ENCODE data around the gene KIRREL1.

Gene KIRREL1

GRCh38 chr1:157993147-157993917 lies at the start of gene KIRREL1:
Gene KIRREL1 (plus strand): TSS chr1:157993645. CDS start chr1:157993677, 32 bp downstream.
- no peak for DNase-seq (ENCODE audit: low read depth in 2 of 2)

DNA sequence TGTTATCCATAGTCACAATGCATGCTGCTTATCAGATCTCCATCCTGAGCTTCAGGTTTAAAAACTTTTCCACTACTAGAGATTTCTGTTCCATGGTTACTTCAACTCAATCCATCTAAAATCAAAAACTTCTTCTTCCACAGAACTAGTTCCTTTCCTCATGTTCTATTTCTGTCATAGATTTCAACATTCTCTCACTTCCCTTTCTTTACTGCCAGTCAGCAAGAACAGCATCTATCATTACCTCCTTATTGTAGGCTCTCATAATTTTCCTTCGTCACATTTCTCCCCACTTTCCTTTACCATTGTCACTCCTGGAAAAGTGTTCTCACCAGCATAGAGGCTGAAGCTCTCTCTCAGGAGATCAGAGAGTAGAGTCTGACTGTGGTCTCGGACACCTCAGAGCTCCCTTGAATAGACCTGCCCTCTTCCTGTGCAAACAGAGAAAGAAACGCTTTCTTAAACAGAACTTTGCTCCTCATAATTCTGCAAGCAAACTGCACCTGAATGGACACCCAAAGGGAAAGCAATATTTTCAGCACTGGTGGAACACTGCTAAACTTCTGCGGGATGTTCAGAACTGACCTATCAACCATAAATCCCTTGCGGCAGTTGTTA lies 48.7 kb upstream of the KIRREL1 start:
- no peak for DNase-seq (ENCODE audit: low read depth in 2 of 2)

DNA sequence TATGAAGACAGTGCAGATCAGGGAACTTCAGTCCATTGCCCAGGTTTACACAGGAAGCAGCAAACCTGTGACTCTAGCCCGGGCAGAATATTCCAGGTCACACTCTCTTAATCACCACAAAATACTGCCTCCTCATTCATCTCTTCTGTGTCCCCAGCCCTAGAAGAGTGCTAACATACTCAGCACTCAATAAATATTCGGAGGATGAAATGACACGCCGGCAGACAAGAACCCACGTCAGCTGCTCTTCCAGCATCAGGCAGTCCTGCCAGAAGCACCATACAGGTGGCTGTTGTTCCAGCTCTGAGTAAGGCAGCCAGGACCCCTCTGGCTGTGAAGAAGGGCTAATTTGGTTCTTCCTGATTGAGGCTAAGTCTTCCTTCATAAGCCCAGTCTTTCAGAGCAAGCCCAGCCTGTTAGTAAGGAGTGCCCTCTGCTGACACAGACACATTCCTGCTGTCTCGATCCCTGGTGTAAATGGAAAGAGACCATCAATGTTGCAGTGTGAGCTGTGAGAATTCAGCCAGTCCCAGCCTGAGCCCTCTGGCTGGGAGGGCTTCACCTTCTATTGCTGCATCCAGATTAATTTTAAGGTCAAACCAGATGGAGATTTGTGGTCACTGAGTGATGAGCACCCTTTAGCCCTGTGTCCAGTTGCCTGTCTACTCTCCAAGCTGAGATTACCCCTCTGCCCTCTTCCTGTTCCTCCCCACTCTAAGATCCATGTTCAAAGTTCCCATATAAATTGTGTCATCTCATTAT lies 45.0 kb upstream of the KIRREL1 start:
- DNase-seq (ENCODE audit: low read depth in 2 of 2), result no peak

DNA sequence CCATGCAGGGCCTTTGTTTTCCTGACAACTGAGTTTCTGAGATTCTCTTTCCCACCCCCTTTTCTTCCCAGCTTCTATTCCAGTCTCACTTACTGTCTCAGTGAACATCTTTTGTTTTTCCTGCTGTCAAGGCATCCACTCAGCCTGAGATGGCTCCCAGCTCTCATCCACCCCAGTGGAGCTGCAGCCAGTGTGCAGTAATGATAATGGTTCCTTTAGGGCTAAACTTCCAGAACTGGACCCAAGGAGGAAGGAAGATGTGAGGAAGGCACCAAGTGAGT lies 44.4 kb upstream of the KIRREL1 start:
- DNase-seq (ENCODE audit: low read depth in 2 of 2), result no peak

DNA sequence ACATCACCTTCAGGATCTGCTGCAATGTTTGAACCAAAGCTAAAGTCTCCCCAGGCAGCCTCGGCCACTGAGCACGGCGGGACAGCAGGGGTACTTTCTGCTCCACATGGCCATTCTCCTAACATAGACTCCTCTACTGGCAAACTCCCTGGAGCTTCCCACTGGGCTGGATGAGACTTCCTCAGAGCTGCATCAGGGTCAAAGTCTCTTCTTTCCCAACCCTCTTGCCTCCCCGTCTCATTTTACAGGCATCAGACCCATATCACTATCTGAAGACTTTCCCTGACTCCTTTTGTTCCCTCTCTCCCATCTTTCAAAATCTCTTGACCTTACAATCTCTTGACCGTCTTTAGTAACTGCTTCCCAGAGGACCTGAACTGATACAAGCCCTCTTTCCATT lies 42.2 kb upstream of the KIRREL1 start:
- DNase-seq (ENCODE audit: low read depth in 2 of 2), result no peak

GRCh38 chr1:157952601-157953000 lies 40.8 kb upstream of the KIRREL1 start:
- DNase-seq (ENCODE audit: low read depth in 2 of 2), result no peak

DNA sequence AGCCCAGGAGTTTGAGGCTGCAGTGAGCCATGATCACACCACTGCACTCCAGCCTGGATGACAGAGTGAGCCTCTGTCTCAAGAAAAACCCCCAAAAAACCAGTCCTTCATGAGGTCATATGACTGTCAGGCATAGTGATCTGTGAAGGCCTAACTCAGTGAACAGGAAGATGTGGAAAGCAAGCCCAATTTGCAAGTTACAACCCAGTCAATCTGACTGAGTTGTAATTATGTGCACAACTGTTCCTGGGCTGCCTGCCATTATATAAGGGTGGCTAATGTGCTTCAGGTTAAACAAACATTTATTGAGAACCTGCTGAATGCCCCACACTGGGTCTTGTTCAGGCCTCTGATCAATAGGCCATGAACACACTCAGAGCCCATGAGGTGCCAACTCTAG lies 38.2 kb upstream of the KIRREL1 start:
- DNase-seq (ENCODE audit: low read depth in 2 of 2), result no peak

GRCh38 chr1:157955857-157956256 lies 37.6 kb upstream of the KIRREL1 start:
- DNase-seq (ENCODE audit: low read depth in 2 of 2), result no peak

- DNase-seq (ENCODE audit: low read depth in 2 of 2), result no peak
Observed at GRCh38 chr1:157956732-157957131, 36.7 kb upstream of the KIRREL1 start.

DNA sequence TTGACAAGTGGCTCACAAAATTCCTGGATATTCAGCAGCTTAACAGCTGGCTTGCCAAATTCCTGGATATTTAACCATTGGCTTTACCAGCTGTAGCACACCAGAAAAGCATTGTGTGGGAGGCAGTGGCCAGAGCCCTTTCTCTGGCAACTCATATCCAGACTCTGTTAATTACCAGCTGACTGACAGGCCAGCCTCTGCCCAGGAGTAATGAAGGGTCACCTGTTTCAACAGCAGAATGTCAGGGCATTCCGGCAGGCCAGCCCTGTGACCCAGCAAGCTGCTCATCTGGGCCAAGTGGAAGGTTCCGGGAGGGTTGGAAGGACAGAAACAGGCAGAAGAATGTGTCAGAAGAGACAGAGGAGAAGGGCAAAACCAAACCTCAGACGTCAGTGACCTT lies 35.2 kb upstream of the KIRREL1 start:
- no peak for DNase-seq (ENCODE audit: low read depth in 2 of 2)

- no peak for DNase-seq (ENCODE audit: low read depth in 2 of 2)
Observed at GRCh38 chr1:157959750-157960149, 33.7 kb upstream of the KIRREL1 start.

GRCh38 chr1:157960773-157961172 lies 32.7 kb upstream of the KIRREL1 start:
- no peak for DNase-seq (ENCODE audit: low read depth in 2 of 2)

- DNase-seq (ENCODE audit: low read depth in 2 of 2), result no peak
Observed at GRCh38 chr1:157961805-157962762, 31.4 kb upstream of the KIRREL1 start.

DNA sequence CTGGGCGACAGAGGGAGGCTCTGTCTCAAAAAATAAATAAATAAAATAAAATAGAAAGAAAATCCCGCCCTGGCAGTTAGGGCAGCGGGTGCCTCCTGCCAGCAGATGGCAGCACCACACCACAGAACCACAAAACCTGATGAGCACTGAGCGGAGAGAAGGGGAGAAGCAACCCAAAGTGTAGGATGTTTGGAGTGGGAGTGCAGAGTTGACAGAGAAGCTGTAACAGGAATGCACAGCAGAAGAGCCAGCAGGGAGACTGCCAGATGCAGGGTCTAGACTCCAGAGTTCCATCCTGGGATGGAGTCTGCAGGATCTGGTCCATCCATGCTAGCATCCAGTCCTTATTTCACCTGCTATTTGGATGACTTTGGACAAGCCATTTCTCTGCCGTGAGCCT lies 29.7 kb upstream of the KIRREL1 start:
- DNase-seq (ENCODE audit: low read depth in 2 of 2), result peak; percentile 25 to 48

- DNase-seq (ENCODE audit: low read depth in 2 of 2), result no peak
Observed at GRCh38 chr1:157965584-157965983, 27.9 kb upstream of the KIRREL1 start.

- no peak for DNase-seq (ENCODE audit: low read depth in 2 of 2)
Observed at GRCh38 chr1:157966031-157966537, 27.4 kb upstream of the KIRREL1 start.

- no peak for DNase-seq (ENCODE audit: low read depth in 2 of 2)
Observed at GRCh38 chr1:157967205-157967604, 26.2 kb upstream of the KIRREL1 start.

DNA sequence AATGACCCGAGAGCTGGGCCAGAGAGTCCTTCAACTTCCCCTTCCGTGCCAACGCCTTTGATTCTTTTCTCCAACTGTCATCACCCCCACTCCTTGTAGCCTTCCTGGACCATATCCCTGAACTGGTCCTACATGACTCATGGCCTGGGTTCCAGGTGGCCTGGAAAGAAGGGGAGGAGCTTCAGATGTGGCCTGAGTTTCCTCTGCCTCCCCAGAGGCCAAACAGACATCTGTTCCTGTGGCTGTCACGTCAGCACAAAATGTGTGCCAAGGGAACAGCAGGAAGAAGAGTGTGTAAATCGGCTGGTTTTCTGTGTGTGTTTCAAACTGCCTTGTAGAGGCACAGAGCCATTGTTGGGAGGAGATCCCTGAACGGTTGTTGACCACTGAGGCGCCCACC lies 24.9 kb upstream of the KIRREL1 start:
- DNase-seq (ENCODE audit: low read depth in 2 of 2), result no peak

DNA sequence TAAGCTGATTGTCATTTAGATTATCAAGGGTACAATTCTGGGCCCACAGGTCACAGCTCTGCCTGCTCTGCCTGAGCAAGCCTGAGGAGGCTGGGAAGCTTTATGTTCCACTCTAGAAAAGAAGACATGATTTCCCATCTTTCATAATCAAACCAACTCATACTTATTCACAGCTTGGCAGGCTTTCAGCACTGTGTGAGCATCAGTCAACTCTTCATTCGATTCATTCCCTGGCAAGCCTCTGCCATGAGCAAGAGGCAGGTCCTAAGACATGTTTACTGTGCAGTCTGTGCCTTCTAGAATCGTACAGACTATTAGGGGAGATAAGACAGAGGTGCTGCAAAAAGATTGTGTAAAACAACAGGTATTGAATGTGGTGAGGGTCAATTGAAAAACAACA lies 24.5 kb upstream of the KIRREL1 start:
- DNase-seq (ENCODE audit: low read depth in 2 of 2), result no peak

GRCh38 chr1:157969697-157970485 lies 23.6 kb upstream of the KIRREL1 start:
- DNase-seq (ENCODE audit: low read depth in 2 of 2), result no peak

DNA sequence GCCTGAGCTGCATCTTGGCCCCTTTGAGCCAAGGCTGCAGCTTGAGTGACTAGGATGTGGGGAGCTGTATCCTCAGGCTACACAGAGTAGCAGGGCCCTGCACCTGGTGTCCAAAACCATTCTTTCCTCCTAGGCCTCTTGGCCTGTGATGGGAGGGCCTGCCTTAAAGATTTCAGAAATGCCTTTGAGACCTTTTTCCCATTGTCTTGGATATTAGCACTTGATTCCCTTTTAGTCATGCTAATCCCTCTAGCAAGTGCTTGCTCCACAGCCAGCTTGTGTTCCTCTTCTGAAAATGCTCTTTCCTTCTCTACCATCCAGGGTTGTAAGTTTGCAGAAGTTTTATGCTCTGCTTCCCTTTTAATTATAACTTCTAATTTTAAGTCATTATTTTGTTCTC lies 21.7 kb upstream of the KIRREL1 start:
- no peak for DNase-seq (ENCODE audit: low read depth in 2 of 2)

Data from stimulated activated CD4-positive, alpha-beta T cell treated with anti-CD3 and anti-CD28 coated beads, Interleukin-1b, Interleukin-23, amount 100 ng/mL, for 4 hours (primary cell).